Measurements from ENCODE around the gene SLC6A17.

The SLC6A17 gene

GRCh38 chr1:110132682-110133081 lies 17.6 kb upstream of the SLC6A17 start:
- DNase-seq, result no peak
- H3K4me3 ChIP-seq (ENCODE audit: low read depth, low read length), result no peak overlapping the region
- no peak overlapping the region for H3K27ac ChIP-seq
- in situ Hi-C loops (cut with HindIII; ENCODE audit: low pct_ligation_motif_present, low sequenced_read_pairs), result no loop called here
- no peaks in the 10 kb centered on the region for H3K36me3 ChIP-seq (replicated peaks)
- TF ChIP-seq CTCF (IDR thresholded peaks at IDR 0.05; ENCODE audit: low read depth, low read length, missing control alignments), result no peak
- peaks cover 36% of the 10 kb centered on the region for H3K27me3 ChIP-seq (replicated peaks)

- H3K27me3 ChIP-seq (replicated peaks), result peaks cover 37% of the 10 kb centered on the region
- in situ Hi-C loops (cut with HindIII; ENCODE audit: low pct_ligation_motif_present, low sequenced_read_pairs), result no loop called here
- DNase-seq, result no peak
These were observed 16.9 kb upstream of the SLC6A17 start for GRCh38 chr1:110133436-110133835.

GRCh38 chr1:110134050-110134595 lies 16.2 kb upstream of the SLC6A17 start:
- in situ Hi-C loops (cut with HindIII; ENCODE audit: low pct_ligation_motif_present, low sequenced_read_pairs), result no loop called here
- no peak for DNase-seq
- no peak overlapping the region for H3K4me3 ChIP-seq (ENCODE audit: low read depth, low read length)
- peaks cover 40% of the 10 kb centered on the region for H3K27me3 ChIP-seq (replicated peaks)
- no peak for TF ChIP-seq CTCF (IDR thresholded peaks at IDR 0.05; ENCODE audit: low read depth, low read length, missing control alignments)
- H3K27ac ChIP-seq, result no peak overlapping the region
- H3K36me3 ChIP-seq (replicated peaks), result no peaks in the 10 kb centered on the region

More at GRCh38 chr1:110133436-110133835, 16.9 kb upstream of the SLC6A17 start:
- Histone ChIP-seq H3K27ac (no peak overlapping the region), H3K36me3 (replicated peaks) (no peaks in the 10 kb centered on the region), H3K4me3 (ENCODE audit: low read depth, low read length) (no peak overlapping the region)
- no peak for TF ChIP-seq CTCF (IDR thresholded peaks at IDR 0.05; ENCODE audit: low read depth, low read length, missing control alignments)

- Histone ChIP-seq H3K4me3 (ENCODE audit: low read depth, low read length) (no peak overlapping the region), H3K27me3 (replicated peaks) (peaks cover 32% of the 10 kb centered on the region), H3K27ac (no peak overlapping the region), H3K36me3 (replicated peaks) (no peaks in the 10 kb centered on the region)
- in situ Hi-C loops (cut with HindIII; ENCODE audit: low pct_ligation_motif_present, low sequenced_read_pairs), result no loop called here
- no peak for DNase-seq
- no peak for TF ChIP-seq CTCF (IDR thresholded peaks at IDR 0.05; ENCODE audit: low read depth, low read length, missing control alignments)
These were observed 15.0 kb upstream of the SLC6A17 start for GRCh38 chr1:110135246-110135645.

- TF ChIP-seq CTCF (IDR thresholded peaks at IDR 0.05; ENCODE audit: low read depth, low read length, missing control alignments), result no peak
- DNase-seq, result no peak
- in situ Hi-C loops (cut with HindIII; ENCODE audit: low pct_ligation_motif_present, low sequenced_read_pairs), result no loop called here
- Histone ChIP-seq H3K4me3 (ENCODE audit: low read depth, low read length) (no peak overlapping the region), H3K27ac (no peak overlapping the region), H3K36me3 (replicated peaks) (no peaks in the 10 kb centered on the region), H3K27me3 (replicated peaks) (peaks cover 28% of the 10 kb centered on the region)
These were observed 14.6 kb upstream of the SLC6A17 start for GRCh38 chr1:110135666-110136065.

GRCh38 chr1:110136911-110137310 lies 13.4 kb upstream of the SLC6A17 start:
- Histone ChIP-seq H3K36me3 (replicated peaks) (no peaks in the 10 kb centered on the region), H3K4me3 (ENCODE audit: low read depth, low read length) (no peak overlapping the region), H3K27ac (no peak overlapping the region), H3K27me3 (replicated peaks) (peaks cover 20% of the 10 kb centered on the region)
- TF ChIP-seq CTCF (IDR thresholded peaks at IDR 0.05; ENCODE audit: low read depth, low read length, missing control alignments), result no peak
- no peak for DNase-seq
- in situ Hi-C loops (cut with HindIII; ENCODE audit: low pct_ligation_motif_present, low sequenced_read_pairs), result no loop called here
